H1 (cell line): ENCODE measurements around the gene FRMD5. TPM values are rescaled to one million over a fixed set of nuclear protein-coding genes. Genes with fewer than 3 reads are reported as not detected.

ENCODE experiments used
- CTCF ChIA-PET: fragments of 300-600 bp; sonication (Branson Sonifier 250); formaldehyde crosslinking; loops from one replicate; lab custom pipeline; 2021; ENCODE audit not compliant: partially characterized antibody; lab: Charles Lee
- POLR2A ChIA-PET: fragments of 300-600 bp; sonication (Branson Sonifier 250); formaldehyde crosslinking; loops from one replicate; lab custom pipeline; 2021; ENCODE audit warnings: inconsistent platforms; ENCODE audit not compliant: partially characterized antibody; lab: Charles Lee
- DNase-seq, 2 experiments: peaks; one replicate each; pipeline versions ENCODE4 v3.0.0 to v3.0.0-alpha.2; 2010 to 2022; ENCODE audit warnings: low spot score in 2 of 2, low read depth in 1 of 2, mixed read lengths in 1 of 2
- FAIRE-seq: peaks from 2 replicates; lab custom pipeline; 2011; peaks lifted over from hg19 to GRCh38; lab: Jason Lieb, UNC
- H2AFZ ChIP-seq: 2 replicates; pipeline ENCODE4 v1.8.1; 2012; ENCODE audit warnings: low read length, inconsistent platforms
- H2AK5ac ChIP-seq: 2 replicates; pipeline ENCODE4 v1.6.1; 2013; ENCODE audit warnings: low read depth, low read length
- H2BK120ac ChIP-seq: replicated peaks from 2 replicates; pipeline ENCODE3; 2013; ENCODE audit warnings: low read depth, low read length, inconsistent platforms
- H2BK12ac ChIP-seq: 2 replicates; pipeline ENCODE4 v1.6.1; 2013; ENCODE audit warnings: low read depth, low read length
- H2BK15ac ChIP-seq: 2 replicates; pipeline ENCODE4 v1.6.1; 2013; ENCODE audit warnings: low read length
- H2BK20ac ChIP-seq: 2 replicates; pipeline ENCODE4 v1.6.1; 2013; ENCODE audit warnings: low read length
- H2BK5ac ChIP-seq: 2 replicates; pipeline ENCODE4 v1.6.1; 2013; ENCODE audit warnings: low read depth, low read length
- H3K14ac ChIP-seq: 2 replicates; pipeline ENCODE4 v1.6.1; 2013; ENCODE audit warnings: inconsistent platforms; ENCODE audit not compliant: insufficient read length
- H3K18ac ChIP-seq: 2 replicates; pipeline ENCODE4 v1.6.1; 2013; ENCODE audit warnings: low read length; ENCODE audit errors: extremely low read depth
- H3K23ac ChIP-seq: 2 replicates; pipeline ENCODE4 v1.6.1; 2013; ENCODE audit warnings: inconsistent platforms; ENCODE audit not compliant: insufficient read length
- H3K23me2 ChIP-seq: 2 replicates; pipeline ENCODE4 v1.6.1; 2013; ENCODE audit warnings: low read depth, low read length
- H3K27ac ChIP-seq: 2 replicates; pipeline ENCODE4 v1.6.1; 2011; ENCODE audit warnings: low read depth, low read length, inconsistent platforms
- H3K27me3 ChIP-seq, 4 experiments: replicated peaks in 1 of 4; 1 replicate in 1 of 4; 2 replicates in 3 of 4; pipeline versions ENCODE4 v1.6.1 to v1.8.1; 2011 to 2013; ENCODE audit warnings: low read length in 3 of 4, mild to moderate bottlenecking in 3 of 4, inconsistent platforms in 2 of 4, mixed read lengths in 2 of 4, moderate library complexity in 1 of 4; ENCODE audit not compliant: control insufficient read depth in 3 of 4, insufficient read depth in 3 of 4; ENCODE audit errors: extremely low read depth in 1 of 4
- H3K36me3 ChIP-seq, 4 experiments: 2 replicates each; pipeline versions ENCODE4 v1.6.1 to v1.8.1; 2011 to 2013; ENCODE audit warnings: mild to moderate bottlenecking in 4 of 4, low read length in 3 of 4, moderate library complexity in 2 of 4, control low read depth in 1 of 4, inconsistent platforms in 1 of 4; ENCODE audit not compliant: insufficient read depth in 4 of 4, control insufficient read depth in 2 of 4
- H3K4ac ChIP-seq: replicated peaks from 2 replicates; pipeline ENCODE3; 2013; ENCODE audit warnings: low read length, low read depth, mixed read lengths, inconsistent platforms; ENCODE audit not compliant: insufficient read length
- H3K4me1 ChIP-seq, 4 experiments: replicated peaks in 1 of 4; 1 replicate in 1 of 4; 2 replicates in 3 of 4; pipeline versions ENCODE4 v1.6.1 to v1.8.1; 2011 to 2013; ENCODE audit warnings: low read length in 3 of 4, inconsistent platforms in 2 of 4, mixed read lengths in 1 of 4; ENCODE audit not compliant: insufficient read depth in 4 of 4, control insufficient read depth in 3 of 4
- H3K4me2 ChIP-seq, 2 experiments: 2 replicates each; pipeline versions ENCODE4 v1.6.1 to v1.8.1; 2011 to 2013; ENCODE audit warnings: low read depth in 2 of 2, low read length in 2 of 2, control low read depth in 1 of 2, inconsistent platforms in 1 of 2, mild to moderate bottlenecking in 1 of 2; ENCODE audit not compliant: insufficient read depth in 1 of 2
- H3K4me3 ChIP-seq, 4 experiments: fragments of 200-600, 300-600 bp in 1 of 4; sonication (generic), shearing (Covaris generic), sonication (Bioruptor Twin) in 1 of 4; 2 replicates each; pipeline versions ENCODE4 v1.5.1 to v1.8.1; 2011 to 2016; ENCODE audit warnings: low read length in 4 of 4, low read depth in 3 of 4, control low read depth in 2 of 4, inconsistent platforms in 2 of 4, mild to moderate bottlenecking in 2 of 4, mixed read lengths in 1 of 4, moderate library complexity in 1 of 4; ENCODE audit not compliant: insufficient read depth in 2 of 4; ENCODE audit errors: extremely low read depth in 1 of 4
- H3K56ac ChIP-seq: replicated peaks from 2 replicates; pipeline ENCODE3; 2013; ENCODE audit warnings: low read depth, mild to moderate bottlenecking, mixed read lengths, low read length, inconsistent platforms; ENCODE audit not compliant: insufficient read length
- H3K79me1 ChIP-seq: 2 replicates; pipeline ENCODE4 v1.6.1; 2013; ENCODE audit warnings: low read depth, low read length, control low read depth
- H3K79me2 ChIP-seq, 2 experiments: 2 replicates each; pipeline versions ENCODE4 v1.6.1 to v1.8.1; 2012 to 2013; ENCODE audit warnings: low read length in 2 of 2, mild to moderate bottlenecking in 2 of 2, inconsistent platforms in 1 of 2; ENCODE audit not compliant: insufficient read depth in 2 of 2, control insufficient read depth in 1 of 2
- H3K9ac ChIP-seq, 4 experiments: replicated peaks in 1 of 4; 1 replicate in 1 of 4; 2 replicates in 3 of 4; pipeline versions ENCODE4 v1.6.1 to v1.8.1; 2011 to 2013; ENCODE audit warnings: low read depth in 3 of 4, low read length in 3 of 4, control low read depth in 2 of 4, mild to moderate bottlenecking in 2 of 4, moderate library complexity in 2 of 4, inconsistent platforms in 1 of 4; ENCODE audit errors: extremely low read depth in 1 of 4
- H3K9me3 ChIP-seq, 2 experiments: 2 replicates each; pipeline versions ENCODE4 v1.6.1 to v1.8.1; 2012 to 2013; ENCODE audit warnings: mild to moderate bottlenecking in 2 of 2, moderate library complexity in 2 of 2, control low read depth in 1 of 2, inconsistent platforms in 1 of 2, low read depth in 1 of 2, low read length in 1 of 2, mixed read lengths in 1 of 2; ENCODE audit not compliant: insufficient read depth in 2 of 2
- H4K20me1 ChIP-seq, 2 experiments: replicated peaks in 1 of 2; 2 replicates each; pipeline versions ENCODE3 to v1.8.1; 2011 to 2013; ENCODE audit warnings: inconsistent platforms in 2 of 2, low read length in 2 of 2, mild to moderate bottlenecking in 1 of 2; ENCODE audit not compliant: insufficient read depth in 2 of 2, control insufficient read depth in 1 of 2
- H4K5ac ChIP-seq: 2 replicates; pipeline ENCODE4 v1.6.1; 2013; ENCODE audit warnings: low read length, low read depth, mixed read lengths, inconsistent platforms; ENCODE audit not compliant: insufficient read length
- H4K8ac ChIP-seq: 2 replicates; pipeline ENCODE4 v1.8.0; 2013; ENCODE audit warnings: mild to moderate bottlenecking, moderate library complexity, low read length, inconsistent platforms; ENCODE audit not compliant: insufficient read depth; ENCODE audit errors: extremely low read depth
- H4K91ac ChIP-seq: replicated peaks from 2 replicates; pipeline ENCODE3; 2013; ENCODE audit warnings: low read length, mixed read lengths, inconsistent platforms; ENCODE audit not compliant: insufficient read length
- NRF1 ChIP-seq: IDR thresholded peaks from 2 replicates; pipeline ENCODE4 v1.6.1; 2011; ENCODE audit warnings: mild to moderate bottlenecking, low read depth, low read length, improper control_type of control experiment
- PHF8 ChIP-seq: fragments of 200-600 bp; sonication (generic); conservative IDR thresholded peaks from 2 replicates; pipeline ENCODE4 v1.7.1; 2012; ENCODE audit warnings: low read depth, mild to moderate bottlenecking, inconsistent platforms, low read length, moderate library complexity
- TCF12 ChIP-seq: IDR thresholded peaks from 2 replicates; pipeline ENCODE4 v1.6.1; 2011; ENCODE audit warnings: low read depth, mild to moderate bottlenecking, low read length
- WGBS, 2 experiments: shearing (Covaris generic) in 1 of 2; methylation state at CpG; one replicate each; pipeline versions ENCODE4 v1.1.6 to v1.1.7; 2013 to 2015; ENCODE audit warnings: low lambda C conversion rate in 2 of 2, mixed read lengths in 2 of 2, inconsistent platforms in 1 of 2, low coverage in 1 of 2, missing lambda C conversion rate in 1 of 2; ENCODE audit not compliant: insufficient replicate concordance in 2 of 2, insufficient coverage in 1 of 2, insufficient read length in 1 of 2; ENCODE audit errors: extremely low coverage in 1 of 2, missing lambda C conversion rate in 1 of 2; 5-methylcytosine and 5-hydroxymethylcytosine counted together
- polyA plus RNA-seq, 7 experiments: library from polyadenylated mRNA; depleted of rRNA in 3 of 7; stranded (reverse) in 5 of 7; unstranded in 2 of 7; fragments of >200 nt in 5 of 7; fragments of 200-250 nt in 2 of 7; gene quantifications; 1 replicate in 5 of 7; 2 replicates in 1 of 7; 4 replicates in 1 of 7; pipeline versions ENCODE4 v1.2.1 to v1.2.3, GENCODE V29; 2011 to 2013; ENCODE audit warnings: missing spikeins in 2 of 7, mixed read lengths in 2 of 7
- total RNA-seq: library from RNA; stranded (reverse); fragmentation: NEBNext Ultra II Directional; extraction: Animal tissue kit (Norgen Biotek cat#: 25700); gene quantifications from 2 replicates; pipeline ENCODE4 v1.2.1, GENCODE V29; 2021

FRMD5 gene
- total and polyA plus RNA-seq, 2 of the 8 experiments (the other 6 are each of a cell fraction or from before 2014, with no cell fraction given): 10.1 to 12.6 TPM

GRCh38 chr15:43958861-43959330 lies 236.2 kb downstream of the FRMD5 start:
- Histone ChIP-seq H3K56ac (no peak overlapping the region), H2BK15ac (no peak overlapping the region), H3K36me3 (no peaks in the 10 kb centered on the region), H2BK120ac (no peak overlapping the region), H3K9ac (peak overlapping the region in 1 of 4 experiments; percentile 4; a peak in 1 of 7 replicates), H3K4me1 (peaks cover 0 to 6% (median 3%) of the 10 kb centered on the region in 4 experiments; a peak in 3 of 7 replicates), H4K20me1 (no peaks in the 10 kb centered on the region), H3K79me1 (no peaks in the 10 kb centered on the region), H3K4me3 (no peak overlapping the region), H3K23me2 (no peaks in the 10 kb centered on the region), H4K8ac (no peak overlapping the region), H3K14ac (no peak overlapping the region), H3K4me2 (peak overlapping the region in 1 of 2 experiments; percentile 43; a peak in 1 of 4 replicates), H2AFZ (no peak overlapping the region), H4K5ac (no peak overlapping the region), H3K23ac (no peak overlapping the region), H3K4ac (no peak overlapping the region), H3K79me2 (no peaks in the 10 kb centered on the region), H2BK12ac (no peak overlapping the region), H2BK20ac (no peak overlapping the region), H2AK5ac (no peak overlapping the region), H2BK5ac (no peak overlapping the region), H3K18ac (no peak overlapping the region), H3K27ac (no peak overlapping the region), H4K91ac (no peak overlapping the region), H3K27me3 (no peaks in the 10 kb centered on the region), H3K9me3 (no peaks in the 10 kb centered on the region)
- FAIRE-seq (no peak), DNase-seq (no peak)
- 93% methylated on average over 2 of the region's 2 CpGs; no CpG with 5 or more reads in 1 of the 2 experiments for WGBS, 2 experiments
- 0 out of 2 replicates have a peak, but pooled peaks have one; percentile 45 for TF ChIP-seq TCF12
- TF ChIP-seq PHF8: no peak
- no peak for TF ChIP-seq NRF1
- ChIA-PET CTCF (interaction anchor here (1.1 to 1.6 kb wide), 2 partner anchors 18 to 35 kb away, joined by 3 to 7 read pairs; no protein-coding TSS in a partner anchor), POLR2A (no interaction called here)
